Liver (tissue), 3 donors: ENCODE results near the gene SHF.

Source experiments
- CTCF ChIP-seq: fragments of 150-350 bp; IDR thresholded peaks from 2 replicates; pipeline ENCODE4 v1.5.1; 2017; ENCODE audit warnings: improper control_type of control experiment, low read depth, low read length; ENCODE audit not compliant: missing input control
- GABPA ChIP-seq, 2 donors: IDR thresholded peaks in 1 of 2; conservative IDR thresholded peaks in 1 of 2; 2 replicates each; pipeline ENCODE4 v1.6.1; 2016; ENCODE audit warnings: antibody characterized with exemption in 2 of 2, mild to moderate bottlenecking in 1 of 2, moderate library complexity in 1 of 2
- JUND ChIP-seq, 2 donors: IDR thresholded peaks; 2 replicates each; pipeline ENCODE4 v1.6.1; 2016; ENCODE audit warnings: antibody characterized with exemption in 2 of 2
- MAX ChIP-seq: IDR thresholded peaks from 2 replicates; pipeline ENCODE4 v1.6.1; 2016; ENCODE audit warnings: antibody characterized with exemption
- NR2F2 ChIP-seq: IDR thresholded peaks from 2 replicates; pipeline ENCODE4 v1.6.1; 2016; ENCODE audit warnings: antibody characterized with exemption
- RAD21 ChIP-seq, 2 donors: IDR thresholded peaks; 2 replicates each; pipeline ENCODE4 v1.6.1; 2016; ENCODE audit warnings: antibody characterized with exemption in 2 of 2, mild to moderate bottlenecking in 2 of 2
- REST ChIP-seq: IDR thresholded peaks from 2 replicates; pipeline ENCODE4 v1.6.1; 2016; ENCODE audit warnings: antibody characterized with exemption, mild to moderate bottlenecking
- RXRA ChIP-seq, 2 donors: IDR thresholded peaks; 2 replicates each; pipeline ENCODE4 v1.6.1; 2017 to 2018; ENCODE audit warnings: antibody characterized with exemption in 2 of 2, mild to moderate bottlenecking in 1 of 2
- SP1 ChIP-seq: IDR thresholded peaks from 2 replicates; pipeline ENCODE4 v1.6.1; 2018; ENCODE audit warnings: antibody characterized with exemption, mild to moderate bottlenecking
- YY1 ChIP-seq: IDR thresholded peaks from 2 replicates; pipeline ENCODE4 v1.6.1; 2016; ENCODE audit warnings: antibody characterized with exemption, mild to moderate bottlenecking
- ZBTB33 ChIP-seq: IDR thresholded peaks from 2 replicates; pipeline ENCODE4 v1.6.1; 2016; ENCODE audit warnings: antibody characterized with exemption
- donor health status: healthy.
- donor health status: healthy.

GRCh38 chr15:45162771-45163507 is 24.8 kb downstream of the SHF start:
- TF ChIP-seq YY1 (no peak), CTCF (peak; percentile 97), REST (no peak), NR2F2 (no peak), JUND (IDR thresholded peaks at IDR 0.05) (no peak), RAD21 (IDR thresholded peaks at IDR 0.05) (peak; percentile 97 to 99), MAX (no peak), GABPA (IDR thresholded peaks at IDR 0.05 in 1 of 2, conservative IDR thresholded peaks at IDR 0.05 in 1 of 2) (no peak), RXRA (IDR thresholded peaks at IDR 0.05) (no peak), SP1 (no peak), ZBTB33 (no peak)
